HepG2 (cell line): Measurements from ENCODE around the gene THPO. TPM values are rescaled to one million over a fixed set of nuclear protein-coding genes. Genes with fewer than 3 reads are reported as not detected.

Source experiments
- ATAC-seq: fragments of 200-7000 bp; cut with Tn5 transposase; 3 replicates; pipeline ENCODE4 v1.9.1; 2020; ENCODE audit warnings: mild to moderate bottlenecking, moderate library complexity
- BruUV-seq: library from RNA; stranded (reverse); fragments of 400-500 nt; replicated peaks from 2 replicates; lab custom pipeline; 2021; lab: Mats Ljungman, UMichigan
- CTCF ChIA-PET: fragments of 300-600 bp; formaldehyde crosslinking; extraction: SDS; loops from one replicate; lab custom pipeline; 2021; ENCODE audit warnings: low total read pairs, inconsistent platforms, low intra/inter-chr PET ratio; lab: Yijun Ruan, JAX
- POLR2A ChIA-PET: fragments of 350-600 bp; sonication (Branson Sonifier 250); formaldehyde crosslinking; loops from one replicate; lab custom pipeline; 2020; ENCODE audit warnings: antibody characterized with exemption, inconsistent platforms; lab: Yijun Ruan, JAX
- DNase-seq: peaks from one replicate; pipeline ENCODE4 v3.0.0-alpha.2; 2015; ENCODE audit warnings: low spot score
- FAIRE-seq: peaks from 3 replicates; lab custom pipeline; 2011; peaks lifted over from hg19 to GRCh38; lab: Jason Lieb, UNC
- H2AFZ ChIP-seq: one replicate; pipeline ENCODE4 v1.6.1; 2011; ENCODE audit warnings: low read length, inconsistent platforms
- H3K27ac ChIP-seq: fragments of 300-600 bp; 3 replicates; pipeline ENCODE4 v1.8.0; 2011; ENCODE audit warnings: mixed run types, mild to moderate bottlenecking, mixed read lengths, low read length, inconsistent platforms; ENCODE audit not compliant: insufficient read depth; ENCODE audit errors: extremely low read length
- H3K27me3 ChIP-seq, 2 experiments: fragments of 200-600 bp in 1 of 2; 2 replicates in 1 of 2; 3 replicates in 1 of 2; pipeline versions ENCODE4 v1.6.0 to v1.8.0; 2011; ENCODE audit warnings: low read length in 2 of 2, mild to moderate bottlenecking in 2 of 2, moderate library complexity in 2 of 2, inconsistent platforms in 1 of 2; ENCODE audit not compliant: insufficient read depth in 2 of 2, control insufficient read depth in 1 of 2
- H3K36me3 ChIP-seq, 2 experiments: fragments of 200-600 bp in 1 of 2; replicated peaks in 1 of 2; 2 replicates in 1 of 2; 3 replicates in 1 of 2; pipeline versions ENCODE4 v1.5.1 to v1.8.0; 2011; ENCODE audit warnings: low read length in 2 of 2, inconsistent platforms in 1 of 2; ENCODE audit not compliant: insufficient read depth in 2 of 2, control insufficient read depth in 1 of 2
- H3K4me1 ChIP-seq: 2 replicates; pipeline ENCODE4 v1.5.1; 2012; ENCODE audit warnings: low read length, inconsistent platforms; ENCODE audit not compliant: insufficient read depth
- H3K4me2 ChIP-seq: 2 replicates; pipeline ENCODE4 v1.6.0; 2011; ENCODE audit warnings: low read depth, low read length, inconsistent platforms
- H3K4me3 ChIP-seq, 3 experiments: fragments of 200-600 bp in 1 of 3; sonication (generic), shearing (Covaris generic) in 1 of 3; replicated peaks in 1 of 3; 2 replicates each; pipeline ENCODE4 v1.5.1; 2011 to 2016; ENCODE audit warnings: low read length in 3 of 3, inconsistent platforms in 2 of 3, low read depth in 2 of 3, mild to moderate bottlenecking in 2 of 3, control low read depth in 1 of 3, mixed read lengths in 1 of 3; ENCODE audit not compliant: insufficient read depth in 1 of 3
- H3K79me2 ChIP-seq: one replicate; pipeline ENCODE4 v1.6.1; 2011; ENCODE audit warnings: low read length, inconsistent platforms; ENCODE audit not compliant: insufficient read depth
- H3K9ac ChIP-seq: 2 replicates; pipeline ENCODE4 v1.6.0; 2011; ENCODE audit warnings: mild to moderate bottlenecking, low read depth, low read length, inconsistent platforms; ENCODE audit not compliant: insufficient read depth
- H3K9me3 ChIP-seq: 2 replicates; pipeline ENCODE4 v1.5.1; 2012; ENCODE audit warnings: mild to moderate bottlenecking, low read length
- H4K20me1 ChIP-seq: 2 replicates; pipeline ENCODE4 v1.6.0; 2011; ENCODE audit warnings: inconsistent platforms, mild to moderate bottlenecking, low read length, moderate library complexity; ENCODE audit not compliant: insufficient read depth
- CERS6 ChIP-seq: sonication (generic); formaldehyde crosslinking; IDR thresholded peaks from 2 replicates; pipeline ENCODE4 v1.5.0; 2020; ENCODE audit warnings: missing genetic modification reagents
- FOSL2 ChIP-seq: sonication (generic); formaldehyde crosslinking; IDR thresholded peaks from 2 replicates; pipeline ENCODE4 v1.4.0; 2020; ENCODE audit warnings: missing genetic modification reagents
- SRF ChIP-seq: IDR thresholded peaks from 2 replicates; pipeline ENCODE4 v1.6.1; 2011; ENCODE audit warnings: mild to moderate bottlenecking, low read depth, low read length, moderate library complexity
- ZNF263 ChIP-seq: sonication (generic); formaldehyde crosslinking; IDR thresholded peaks from 2 replicates; pipeline ENCODE4 v1.4.0; 2020; ENCODE audit warnings: missing genetic modification reagents
- ZNF451 ChIP-seq: sonication (generic); formaldehyde crosslinking; IDR thresholded peaks from 2 replicates; pipeline ENCODE4 v1.5.0; 2020; ENCODE audit warnings: mild to moderate bottlenecking, missing genetic modification reagents
- WGBS: methylation state at CpG from one replicate; pipeline ENCODE4 v1.1.6; 2017; ENCODE audit warnings: low lambda C conversion rate; 5-methylcytosine and 5-hydroxymethylcytosine counted together
- in situ Hi-C: cut with HindIII; loops from 2 replicates; pipeline ENCODE4 v1.10.0; 2017; ENCODE audit warnings: low pct_unique_long_range_greater_than_20kb; ENCODE audit not compliant: extremely low pct_ligation_motif_present
- intact Hi-C: fragments of 100-400 bp; cut with micrococcal nuclease; formaldehyde crosslinking; loops from one replicate; pipeline ENCODE4 v1.10.0; 2022; ENCODE audit not compliant: unreplicated experiment
- polyA plus RNA-seq, 8 experiments: library from polyadenylated mRNA; depleted of rRNA in 3 of 8; stranded (reverse) in 7 of 8; unstranded in 1 of 8; fragments of >200 nt; fragmentation: Illumina TruSeq in 4 of 8; extraction: Trizol in 4 of 8; gene quantifications; 2 replicates each; pipeline versions ENCODE4 v1.2.1 to v1.2.3, GENCODE V29; 2011 to 2016; ENCODE audit warnings: low read depth in 4 of 8, missing spikeins in 1 of 8, mixed read lengths in 1 of 8; ENCODE audit not compliant: insufficient read depth in 1 of 8
- total RNA-seq, 5 experiments: library from RNA; depleted of rRNA; stranded (reverse); fragments of >200 nt; fragmentation: Illumina TruSeq; extraction: Trizol; gene quantifications; 2 replicates each; pipeline ENCODE4 v1.2.3, GENCODE V29; 2016; ENCODE audit warnings: low read depth in 1 of 5

THPO gene
- total and polyA plus RNA-seq, 2 of the 13 experiments (the other 11 are each of a cell fraction or from before 2014, with no cell fraction given) = 2.8 to 4.8 TPM

GRCh38 chr3:184388936-184389230 lies 10.9 kb upstream of the THPO start:
- H3K9me3 ChIP-seq = no peaks in the 10 kb centered on the region
- no peaks in the 10 kb centered on the region for H3K4me1 ChIP-seq
- BruUV-seq = no TSS peak
- H3K4me3 ChIP-seq = no peak overlapping the region
- FAIRE-seq (no peak), ATAC-seq (no peak), DNase-seq (no peak)
- no peak overlapping the region for H3K27ac ChIP-seq
- intact Hi-C loops (no loop called here), in situ Hi-C loops (no loop called here)
- no peak overlapping the region for H2AFZ ChIP-seq
- ChIA-PET POLR2A (interaction anchor here (1.2 to 1.3 kb wide), 2 partner anchors 9 to 17 kb away, joined by 5 read pairs; partner anchors contain the start of gene CHRD), CTCF (no interaction called here)
- H3K4me2 ChIP-seq = no peak overlapping the region
- no peaks in the 10 kb centered on the region for H3K79me2 ChIP-seq
- no peaks in the 10 kb centered on the region for H4K20me1 ChIP-seq
- no peak overlapping the region for H3K9ac ChIP-seq
- H3K27me3 ChIP-seq = no peaks in the 10 kb centered on the region
- WGBS = 90% methylated on average over 1 of the region's 8 CpGs
- TF ChIP-seq SRF = no peak
- TF ChIP-seq ZNF263 (CRISPR knock-in tag) = peak; percentile 70
- TF ChIP-seq CERS6 (CRISPR knock-in tag) = no peak
- peaks cover 9 to 27% of the 10 kb centered on the region in 2 experiments; a peak in 4 of 5 replicates for H3K36me3 ChIP-seq

- in situ Hi-C loops = no loop called here
- 86% methylated on average over 7 of the region's 8 CpGs for WGBS
- DNase-seq = no peak
Measured at GRCh38 chr3:184388164-184388935, 10.3 kb upstream of the THPO start.

More at GRCh38 chr3:184388164-184388935, 10.3 kb upstream of the THPO start:
- ATAC-seq (no peak), FAIRE-seq (no peak)
- Histone ChIP-seq H2AFZ (no peak overlapping the region), H4K20me1 (no peaks in the 10 kb centered on the region), H3K36me3 (peaks cover 11 to 29% of the 10 kb centered on the region in 2 experiments; a peak in 4 of 5 replicates), H3K4me2 (no peak overlapping the region), H3K79me2 (no peaks in the 10 kb centered on the region), H3K27ac (no peak overlapping the region), H3K9ac (no peak overlapping the region), H3K27me3 (no peaks in the 10 kb centered on the region), H3K4me3 (no peak overlapping the region), H3K4me1 (no peaks in the 10 kb centered on the region), H3K9me3 (no peaks in the 10 kb centered on the region)
- no TSS peak for BruUV-seq
- TF ChIP-seq ZNF451 (CRISPR knock-in tag) = no peak
- TF ChIP-seq FOSL2 (CRISPR knock-in tag) = no peak
- intact Hi-C loops = no loop called here
- POLR2A ChIA-PET = interaction anchor here (1.2 to 1.3 kb wide), 2 partner anchors 8 to 17 kb away, joined by 5 read pairs; partner anchors contain the start of gene CHRD
- CTCF ChIA-PET = no interaction called here
